Stimulated activated naive CD4-positive, alpha-beta T cell treated with Interleukin-2 at 50 U/mL for 16 hours (primary cell): ENCODE data around the gene MAP3K14.

Experiments used
- DNase-seq: peaks from one replicate; lab custom pipeline; 2025; lab: John Stamatoyannopoulos, UW

MAP3K14 gene

GRCh38 chr17:45282683-45283644 lies 33.9 kb downstream of the MAP3K14 start:
- no peak for DNase-seq

- DNase-seq = no peak
Measured at GRCh38 chr17:45279898-45280297, 36.9 kb downstream of the MAP3K14 start.

- DNase-seq = no peak
Measured at GRCh38 chr17:45277992-45278391, 38.8 kb downstream of the MAP3K14 start.

- peak; percentile 81 for DNase-seq
Measured at GRCh38 chr17:45277216-45277849, 39.5 kb downstream of the MAP3K14 start.

DNA sequence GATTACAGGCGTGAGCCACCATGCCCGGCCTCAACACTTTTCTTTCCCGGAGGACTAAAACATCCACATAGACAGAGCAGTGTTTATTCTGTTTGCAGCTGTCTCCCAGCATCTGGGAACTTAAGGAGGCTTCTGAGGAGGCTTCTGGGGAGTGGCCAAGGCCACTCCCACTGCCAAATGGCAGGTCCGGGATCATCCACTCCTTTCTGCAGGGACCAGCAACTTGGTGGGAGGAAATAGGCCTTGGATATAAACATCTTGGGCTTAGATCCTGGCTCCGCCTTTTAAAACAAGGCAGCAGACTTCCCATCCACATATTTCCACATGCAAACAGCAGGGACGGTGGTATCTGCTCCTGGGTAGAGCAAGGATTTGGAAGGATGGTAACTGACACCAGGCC lies 40.8 kb downstream of the MAP3K14 start:
- DNase-seq = no peak

- no peak for DNase-seq
Measured at GRCh38 chr17:45274033-45274432, 42.8 kb downstream of the MAP3K14 start.

DNA sequence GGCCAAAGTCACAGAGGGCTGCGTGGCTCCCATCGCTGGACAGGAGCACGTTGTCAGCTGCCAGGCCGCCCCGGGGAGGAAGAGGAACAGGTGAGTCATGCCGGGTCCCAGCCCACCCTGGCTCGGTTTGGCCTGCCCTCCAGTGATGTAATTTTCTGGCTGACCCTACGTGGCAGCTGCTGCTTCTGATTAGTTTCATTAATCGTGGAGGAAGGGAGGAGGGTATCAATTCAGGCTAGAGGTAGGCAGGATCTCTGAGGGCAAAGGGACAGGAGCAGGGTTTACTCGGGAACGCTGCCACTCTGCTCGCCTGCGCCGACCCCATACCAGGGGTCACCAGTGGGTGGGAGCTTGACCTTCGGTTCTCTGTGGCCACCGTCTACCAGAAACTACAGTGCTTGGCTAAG lies 43.3 kb downstream of the MAP3K14 start:
- no peak for DNase-seq

- DNase-seq = no peak
Measured at GRCh38 chr17:45271603-45272002, 45.2 kb downstream of the MAP3K14 start.

- DNase-seq = peak; percentile 14
Measured at GRCh38 chr17:45270828-45271418, 45.9 kb downstream of the MAP3K14 start.

DNA sequence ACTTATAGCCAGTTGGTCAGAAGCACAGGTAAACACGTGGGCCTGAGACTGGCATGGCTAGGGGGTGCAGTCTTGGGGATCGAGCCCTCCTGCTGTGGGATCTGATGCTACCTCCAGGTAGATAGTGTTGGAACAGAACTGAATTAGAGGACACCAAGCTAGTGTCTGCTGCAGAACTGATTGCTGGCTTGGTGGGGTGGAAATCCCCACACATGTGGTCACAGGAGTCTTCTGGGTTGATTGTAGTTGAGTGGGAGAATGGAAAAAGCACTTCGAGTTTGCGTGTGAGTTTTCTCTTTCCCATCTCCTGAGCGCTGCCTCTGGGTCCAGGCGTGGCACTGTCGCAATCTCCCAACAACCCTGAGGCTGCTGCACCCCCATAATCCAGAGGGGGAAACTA lies 46.9 kb downstream of the MAP3K14 start:
- DNase-seq = no peak

DNA sequence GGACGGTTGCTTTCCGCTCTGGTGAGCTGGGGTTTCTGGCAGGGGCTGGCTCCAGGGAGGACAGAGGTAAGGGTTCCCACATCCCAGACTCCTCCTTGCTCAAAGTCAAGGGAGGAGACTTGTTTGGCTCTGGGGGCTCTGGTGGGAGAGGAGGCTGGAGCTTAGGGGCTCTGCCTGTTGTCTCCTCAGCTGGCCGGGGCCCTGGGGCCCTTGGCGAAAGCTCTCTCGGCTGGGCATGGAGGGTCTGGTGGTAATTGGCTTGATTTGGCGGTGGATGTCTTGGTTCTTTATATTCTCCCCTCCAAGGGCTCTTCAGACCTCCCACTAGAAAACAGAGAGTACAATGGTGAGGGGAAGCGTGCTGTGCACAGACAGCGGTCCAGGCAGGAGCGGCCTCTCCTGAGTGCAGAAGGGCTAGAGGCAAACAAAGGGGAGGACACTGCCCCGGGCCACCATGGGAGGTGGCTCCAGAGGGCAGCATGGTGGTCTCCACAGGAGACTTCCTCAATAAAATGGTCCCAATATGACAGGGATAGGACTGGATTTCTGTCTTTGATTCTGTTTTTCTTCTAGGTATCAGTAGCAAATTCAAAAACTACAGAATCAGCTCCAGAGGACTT lies 49.3 kb downstream of the MAP3K14 start:
- DNase-seq = no peak

- DNase-seq = no peak
Measured at GRCh38 chr17:45266372-45266926, 50.4 kb downstream of the MAP3K14 start.

GRCh38 chr17:45265821-45266220 lies 51.0 kb downstream of the MAP3K14 start:
- DNase-seq = no peak

DNA sequence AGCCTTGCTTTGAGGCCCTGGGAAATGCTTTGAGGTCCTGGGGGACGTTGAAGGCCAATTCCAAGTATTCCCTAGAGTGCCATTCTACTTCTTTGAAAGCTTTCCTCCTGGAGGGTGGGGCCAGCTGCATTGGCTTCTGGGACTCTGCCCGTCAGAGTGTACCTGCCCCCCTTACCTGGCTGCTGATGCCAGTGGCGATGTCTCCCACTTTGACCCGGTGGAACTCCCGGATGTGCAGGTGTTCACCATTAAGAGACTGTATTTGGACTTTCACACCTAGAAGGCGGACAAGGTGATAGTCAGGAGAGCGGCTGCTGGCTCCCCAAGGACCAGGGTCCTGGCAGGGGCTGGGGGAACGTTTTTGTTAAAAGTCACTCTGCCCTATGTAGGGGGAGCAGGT lies 51.8 kb downstream of the MAP3K14 start:
- DNase-seq = no peak

DNA sequence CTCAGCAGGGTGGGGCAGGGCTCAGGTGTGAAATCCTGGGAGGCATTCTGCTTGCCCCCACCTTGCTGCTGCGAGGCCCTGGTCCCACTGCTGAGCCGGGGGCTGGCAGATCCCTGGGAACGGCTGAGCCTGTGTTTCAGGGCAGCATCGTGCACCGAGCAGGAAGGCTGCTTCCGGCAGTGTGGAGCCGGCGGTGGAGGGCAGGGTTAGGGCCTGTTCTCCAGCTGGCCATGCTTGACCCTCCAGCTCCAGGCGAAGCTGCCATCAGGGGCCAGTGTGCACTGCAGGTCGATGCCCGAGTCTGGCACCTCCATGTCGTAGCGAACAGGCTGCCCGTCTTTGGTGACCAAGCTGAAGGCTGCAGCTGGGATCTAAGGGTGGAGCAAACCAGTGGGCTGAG lies 52.4 kb downstream of the MAP3K14 start:
- no peak for DNase-seq

DNA sequence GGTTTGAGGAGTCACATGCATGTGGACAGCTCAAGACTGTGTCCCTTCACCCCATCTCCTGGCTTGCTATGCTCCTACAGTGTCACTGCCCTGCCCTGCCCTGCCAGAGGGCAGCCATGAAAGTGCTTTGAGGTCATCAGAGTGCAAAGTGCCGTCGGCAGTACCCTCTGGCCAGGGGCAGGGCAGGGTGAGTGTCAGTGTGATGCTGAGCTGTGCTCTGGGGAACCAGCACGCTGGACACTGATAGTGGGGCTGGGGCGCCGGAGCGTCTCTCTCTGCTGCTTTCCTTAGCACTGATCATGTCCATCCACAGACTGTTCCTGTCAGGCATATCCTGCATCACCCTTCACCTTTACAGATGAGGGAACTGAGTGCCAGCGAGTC lies 53.4 kb downstream of the MAP3K14 start:
- no peak for DNase-seq

- DNase-seq = no peak
Measured at GRCh38 chr17:45262516-45263476, 54.0 kb downstream of the MAP3K14 start.

- DNase-seq = peak; percentile 55
Measured at GRCh38 chr17:45261577-45262515, 55.0 kb downstream of the MAP3K14 start, which contains the start of gene SPATA32. Gene SPATA32 (minus strand): TSS chr17:45262094. CDS start chr17:45262016, 78 bp downstream.

- DNase-seq = no peak
Measured at GRCh38 chr17:45260204-45260783, 56.5 kb downstream of the MAP3K14 start.
